ENCODE results near the gene KLHL5. TPM values are rescaled to one million over a fixed set of nuclear protein-coding genes. Genes with fewer than 3 reads are reported as not detected.

The KLHL5 gene
- total and polyA plus RNA-seq, 9 of the 15 experiments (the other 6 are each of a cell fraction or from before 2014, with no cell fraction given) = 8.0 to 30.8 (median 22.1) TPM

DNA sequence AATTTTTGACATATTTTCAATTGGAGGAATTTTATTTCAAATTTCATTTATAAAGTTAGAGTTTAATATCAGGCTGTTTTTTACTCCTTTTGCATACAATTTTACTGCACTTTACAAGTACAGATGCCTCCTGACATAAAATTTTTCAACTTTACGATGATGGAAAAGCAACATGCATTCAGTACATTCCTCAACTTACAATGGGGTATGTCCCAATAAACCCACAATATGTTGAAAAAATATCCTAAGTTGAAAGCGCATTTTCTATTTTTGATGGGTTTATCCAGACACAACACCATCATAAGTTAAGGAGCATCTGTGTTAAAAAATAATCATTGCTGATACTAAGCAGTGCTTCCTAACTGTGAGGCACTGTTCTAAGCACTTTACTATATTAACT, 4.3 kb downstream of the KLHL5 start (continued):
- TF ChIP-seq, protein P1, sequence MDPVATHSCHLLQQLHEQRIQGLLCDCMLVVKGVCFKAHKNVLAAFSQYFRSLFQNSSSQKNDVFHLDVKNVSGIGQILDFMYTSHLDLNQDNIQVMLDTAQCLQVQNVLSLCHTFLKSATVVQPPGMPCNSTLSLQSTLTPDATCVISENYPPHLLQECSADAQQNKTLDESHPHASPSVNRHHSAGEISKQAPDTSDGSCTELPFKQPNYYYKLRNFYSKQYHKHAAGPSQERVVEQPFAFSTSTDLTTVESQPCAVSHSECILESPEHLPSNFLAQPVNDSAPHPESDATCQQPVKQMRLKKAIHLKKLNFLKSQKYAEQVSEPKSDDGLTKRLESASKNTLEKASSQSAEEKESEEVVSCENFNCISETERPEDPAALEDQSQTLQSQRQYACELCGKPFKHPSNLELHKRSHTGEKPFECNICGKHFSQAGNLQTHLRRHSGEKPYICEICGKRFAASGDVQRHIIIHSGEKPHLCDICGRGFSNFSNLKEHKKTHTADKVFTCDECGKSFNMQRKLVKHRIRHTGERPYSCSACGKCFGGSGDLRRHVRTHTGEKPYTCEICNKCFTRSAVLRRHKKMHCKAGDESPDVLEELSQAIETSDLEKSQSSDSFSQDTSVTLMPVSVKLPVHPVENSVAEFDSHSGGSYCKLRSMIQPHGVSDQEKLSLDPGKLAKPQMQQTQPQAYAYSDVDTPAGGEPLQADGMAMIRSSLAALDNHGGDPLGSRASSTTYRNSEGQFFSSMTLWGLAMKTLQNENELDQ (CRISPR knock-in tag; IDR thresholded peaks at IDR 0.05; ENCODE audit: borderline replicate concordance) = no peak

DNA sequence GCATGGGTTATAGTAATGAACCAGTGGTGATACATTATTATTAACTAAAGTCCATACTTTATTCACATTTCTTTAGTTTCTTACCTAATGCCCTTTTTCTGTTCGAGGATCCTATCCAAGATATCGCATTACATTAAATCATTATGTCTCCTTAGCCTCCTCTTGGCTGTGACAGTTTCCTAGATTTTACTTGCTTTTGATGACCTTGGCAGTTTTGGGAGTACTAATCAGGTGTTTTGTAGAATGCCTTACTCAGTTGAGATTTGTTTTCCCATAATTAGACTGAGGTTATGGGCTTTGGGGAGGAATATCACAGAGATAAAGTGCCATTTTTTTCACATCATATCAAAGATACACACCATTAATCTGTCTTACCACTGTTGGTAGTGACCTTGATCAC, 5.0 kb downstream of the KLHL5 start:
- Histone ChIP-seq H3K9me1 (ENCODE audit: control insufficient read depth, insufficient read depth, low read length) (no peaks in the 10 kb centered on the region), H4K20me1 (replicated peaks; ENCODE audit: control insufficient read depth, insufficient read depth, low read length) (no peaks in the 10 kb centered on the region), H3K36me3 (ENCODE audit: control insufficient read depth, insufficient read depth, low read length) (no peaks in the 10 kb centered on the region), H3K4me1 (replicated peaks in 1 of 2; ENCODE audit: control insufficient read depth in 2 of 2, insufficient read depth in 2 of 2, low read length in 2 of 2) (peaks cover 0 to 7% of the 10 kb centered on the region in 2 experiments; a peak in 1 of 5 replicates), H3K79me2 (ENCODE audit: control insufficient read depth, insufficient read depth, low read length) (no peaks in the 10 kb centered on the region), H3K4me3 (no peak overlapping the region), H3K27ac (ENCODE audit: extremely low read depth, low read depth, low read length) (no peak overlapping the region), H3K9me3 (replicated peaks; ENCODE audit: control insufficient read depth, insufficient read depth, low read depth, low read length) (no peaks in the 10 kb centered on the region), H3K27me3 (ENCODE audit: control insufficient read depth in 2 of 2, insufficient read depth in 2 of 2, low read length in 2 of 2) (no peaks in the 10 kb centered on the region), H2AFZ (ENCODE audit: low read depth, low read length) (no peak overlapping the region), H3K9ac (ENCODE audit: insufficient read depth in 1 of 2, low read depth in 2 of 2, low read length in 2 of 2) (no peak overlapping the region), H3K4me2 (ENCODE audit: insufficient read depth, low read length) (no peak overlapping the region)
- no peak for DNase-seq (ENCODE audit: extremely low read depth in 1 of 4, low spot score in 3 of 4)
- WGBS (ENCODE audit: insufficient coverage, low coverage, missing lambda C conversion rate) = 74% methylated on average over 2 of the region's 2 CpGs
- intact Hi-C loops (cut with micrococcal nuclease) (no loop called here), in situ Hi-C loops (cut with MboI) (no loop called here)
- ChIA-PET CTCF (ENCODE audit: low intra/inter-chr PET ratio) (no interaction called here), POLR2A (interaction anchor here (1.1 kb wide), 1 partner anchor 8 kb away, joined by 4 read pairs; no protein-coding TSS in a partner anchor)
- FAIRE-seq = no peak
- BruUV-seq (replicated peaks) = no TSS peak
- no peak for ATAC-seq
- TF ChIP-seq TSC22D4 (tag; IDR thresholded peaks at IDR 0.05) (no peak), BRD4 (IDR thresholded peaks at IDR 0.05) (no peak), TAL1 (IDR thresholded peaks at IDR 0.05) (no peak), HIVEP1 (CRISPR knock-in tag; IDR thresholded peaks at IDR 0.05) (no peak), NCOR1 (IDR thresholded peaks at IDR 0.05) (no peak), GATA2 (CRISPR knock-in tag; IDR thresholded peaks at IDR 0.05) (no peak), ETV6 (IDR thresholded peaks at IDR 0.05; ENCODE audit: borderline replicate concordance in 1 of 2, low read depth in 2 of 2, low read length in 1 of 2) (no peak), ETV6 (CRISPR knock-in tag; IDR thresholded peaks at IDR 0.05; ENCODE audit: borderline replicate concordance) (no peak), STAT5B (CRISPR knock-in tag; IDR thresholded peaks at IDR 0.05) (no peak), MAFG (tag; conservative IDR thresholded peaks at IDR 0.05) (no peak), TBL1XR1 (IDR thresholded peaks at IDR 0.05; ENCODE audit: low read length in 2 of 2) (no peak), BRF1 (IDR thresholded peaks at IDR 0.05; ENCODE audit: borderline replicate concordance, extremely low read depth, insufficient read length) (no peak), ZBTB7A (IDR thresholded peaks at IDR 0.05; ENCODE audit: borderline replicate concordance, control insufficient read depth, low read depth, low read length) (no peak), U2AF2 (optimal IDR thresholded peaks at IDR 0.05; ENCODE audit: low read depth, low read length) (no peak)
- TF ChIP-seq, protein P2, sequence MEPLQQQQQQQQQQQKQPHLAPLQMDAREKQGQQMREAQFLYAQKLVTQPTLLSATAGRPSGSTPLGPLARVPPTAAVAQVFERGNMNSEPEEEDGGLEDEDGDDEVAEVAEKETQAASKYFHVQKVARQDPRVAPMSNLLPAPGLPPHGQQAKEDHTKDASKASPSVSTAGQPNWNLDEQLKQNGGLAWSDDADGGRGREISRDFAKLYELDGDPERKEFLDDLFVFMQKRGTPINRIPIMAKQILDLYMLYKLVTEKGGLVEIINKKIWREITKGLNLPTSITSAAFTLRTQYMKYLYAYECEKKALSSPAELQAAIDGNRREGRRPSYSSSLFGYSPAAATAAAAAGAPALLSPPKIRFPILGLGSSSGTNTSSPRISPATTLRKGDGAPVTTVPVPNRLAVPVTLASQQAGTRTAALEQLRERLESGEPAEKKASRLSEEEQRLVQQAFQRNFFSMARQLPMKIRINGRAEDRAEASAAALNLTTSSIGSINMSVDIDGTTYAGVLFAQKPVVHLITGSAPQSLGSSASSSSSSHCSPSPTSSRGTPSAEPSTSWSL (CRISPR knock-in tag; IDR thresholded peaks at IDR 0.05; ENCODE audit: borderline replicate concordance) = no peak
- TF ChIP-seq, protein P3, sequence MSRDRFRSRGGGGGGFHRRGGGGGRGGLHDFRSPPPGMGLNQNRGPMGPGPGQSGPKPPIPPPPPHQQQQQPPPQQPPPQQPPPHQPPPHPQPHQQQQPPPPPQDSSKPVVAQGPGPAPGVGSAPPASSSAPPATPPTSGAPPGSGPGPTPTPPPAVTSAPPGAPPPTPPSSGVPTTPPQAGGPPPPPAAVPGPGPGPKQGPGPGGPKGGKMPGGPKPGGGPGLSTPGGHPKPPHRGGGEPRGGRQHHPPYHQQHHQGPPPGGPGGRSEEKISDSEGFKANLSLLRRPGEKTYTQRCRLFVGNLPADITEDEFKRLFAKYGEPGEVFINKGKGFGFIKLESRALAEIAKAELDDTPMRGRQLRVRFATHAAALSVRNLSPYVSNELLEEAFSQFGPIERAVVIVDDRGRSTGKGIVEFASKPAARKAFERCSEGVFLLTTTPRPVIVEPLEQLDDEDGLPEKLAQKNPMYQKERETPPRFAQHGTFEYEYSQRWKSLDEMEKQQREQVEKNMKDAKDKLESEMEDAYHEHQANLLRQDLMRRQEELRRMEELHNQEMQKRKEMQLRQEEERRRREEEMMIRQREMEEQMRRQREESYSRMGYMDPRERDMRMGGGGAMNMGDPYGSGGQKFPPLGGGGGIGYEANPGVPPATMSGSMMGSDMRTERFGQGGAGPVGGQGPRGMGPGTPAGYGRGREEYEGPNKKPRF (IDR thresholded peaks at IDR 0.05; ENCODE audit: low read depth, low read length) = no peak
